ENCODE measurements around the gene DNAJC4.

DNA sequence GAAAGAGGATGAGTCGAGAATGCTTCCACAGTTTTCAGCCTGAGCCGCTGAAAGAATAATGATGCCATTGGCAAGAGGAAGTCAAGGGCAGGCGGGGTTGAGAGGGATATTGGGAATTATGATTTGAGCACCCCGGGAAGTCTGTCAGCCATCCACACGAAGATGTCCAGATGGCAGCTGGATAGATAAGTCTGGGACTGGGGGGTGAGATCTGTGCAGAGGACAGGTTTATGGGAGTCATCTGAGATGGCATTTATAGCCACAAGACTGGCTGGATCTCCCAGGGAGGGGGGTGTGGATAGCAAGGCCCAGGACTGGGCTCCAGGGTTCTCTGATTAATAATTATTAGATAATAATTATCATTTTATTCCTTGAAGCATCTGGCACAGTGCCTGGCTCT is 49.5 kb upstream of the DNAJC4 start:
- TF ChIP-seq CTCF (IDR thresholded peaks at IDR 0.05; ENCODE audit: low read length) (no peak), EZH2 (IDR thresholded peaks at IDR 0.05; ENCODE audit: borderline replicate concordance, low read length) (no peak)

Data from OCI-LY1 (cell line).